ENCODE results near the gene ATAD3B. TPM values are rescaled to one million over a fixed set of nuclear protein-coding genes. Genes with fewer than 3 reads are reported as not detected.

The ATAD3B gene
- total and polyA plus RNA-seq, 2 of the 13 experiments (the other 11 are each of a cell fraction or from before 2014, with no cell fraction given): 9.6 to 31.1 TPM

DNA sequence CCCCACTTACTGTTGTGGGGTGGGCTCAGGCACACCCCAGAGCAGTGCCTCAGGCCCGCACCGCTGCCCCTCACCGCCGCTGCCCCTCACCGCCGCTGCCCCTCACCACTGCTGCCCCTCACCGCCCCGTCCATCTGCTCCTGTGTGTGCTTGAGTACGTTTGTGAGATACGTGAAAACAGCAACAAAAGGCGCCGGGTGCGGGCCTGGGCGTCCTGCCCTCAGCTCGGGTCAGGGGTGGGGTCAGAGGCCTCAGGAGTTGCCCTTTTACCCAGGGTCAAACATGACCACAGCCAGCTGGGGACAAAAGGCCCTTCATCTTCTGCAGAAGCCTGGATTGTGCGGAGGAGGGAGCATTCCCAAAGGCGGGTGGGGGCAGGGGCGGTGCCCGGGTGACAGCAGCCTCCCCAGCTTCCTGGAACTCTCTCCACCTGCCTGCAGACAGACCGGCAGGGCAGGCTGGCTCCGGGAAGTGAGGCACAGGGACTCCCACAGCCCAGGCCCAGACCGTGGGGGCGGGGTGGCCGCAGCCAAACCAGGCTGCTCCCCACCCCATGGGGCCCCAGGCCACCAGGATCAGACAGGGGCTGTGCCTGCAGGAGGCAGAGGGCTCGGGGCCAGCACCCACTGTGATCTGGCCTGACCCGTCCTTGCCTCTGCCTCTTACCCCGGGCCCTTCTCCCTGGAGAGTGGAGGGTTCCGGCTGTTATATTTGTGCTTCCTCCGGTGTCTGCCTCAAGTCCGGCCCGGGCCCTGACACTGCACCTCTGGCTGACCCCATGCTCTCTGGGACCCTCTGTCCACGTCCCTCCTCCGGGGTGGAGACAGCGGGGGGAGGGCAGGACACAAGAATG, 38.4 kb upstream of the ATAD3B start (continued):
- TF ChIP-seq, protein P1, sequence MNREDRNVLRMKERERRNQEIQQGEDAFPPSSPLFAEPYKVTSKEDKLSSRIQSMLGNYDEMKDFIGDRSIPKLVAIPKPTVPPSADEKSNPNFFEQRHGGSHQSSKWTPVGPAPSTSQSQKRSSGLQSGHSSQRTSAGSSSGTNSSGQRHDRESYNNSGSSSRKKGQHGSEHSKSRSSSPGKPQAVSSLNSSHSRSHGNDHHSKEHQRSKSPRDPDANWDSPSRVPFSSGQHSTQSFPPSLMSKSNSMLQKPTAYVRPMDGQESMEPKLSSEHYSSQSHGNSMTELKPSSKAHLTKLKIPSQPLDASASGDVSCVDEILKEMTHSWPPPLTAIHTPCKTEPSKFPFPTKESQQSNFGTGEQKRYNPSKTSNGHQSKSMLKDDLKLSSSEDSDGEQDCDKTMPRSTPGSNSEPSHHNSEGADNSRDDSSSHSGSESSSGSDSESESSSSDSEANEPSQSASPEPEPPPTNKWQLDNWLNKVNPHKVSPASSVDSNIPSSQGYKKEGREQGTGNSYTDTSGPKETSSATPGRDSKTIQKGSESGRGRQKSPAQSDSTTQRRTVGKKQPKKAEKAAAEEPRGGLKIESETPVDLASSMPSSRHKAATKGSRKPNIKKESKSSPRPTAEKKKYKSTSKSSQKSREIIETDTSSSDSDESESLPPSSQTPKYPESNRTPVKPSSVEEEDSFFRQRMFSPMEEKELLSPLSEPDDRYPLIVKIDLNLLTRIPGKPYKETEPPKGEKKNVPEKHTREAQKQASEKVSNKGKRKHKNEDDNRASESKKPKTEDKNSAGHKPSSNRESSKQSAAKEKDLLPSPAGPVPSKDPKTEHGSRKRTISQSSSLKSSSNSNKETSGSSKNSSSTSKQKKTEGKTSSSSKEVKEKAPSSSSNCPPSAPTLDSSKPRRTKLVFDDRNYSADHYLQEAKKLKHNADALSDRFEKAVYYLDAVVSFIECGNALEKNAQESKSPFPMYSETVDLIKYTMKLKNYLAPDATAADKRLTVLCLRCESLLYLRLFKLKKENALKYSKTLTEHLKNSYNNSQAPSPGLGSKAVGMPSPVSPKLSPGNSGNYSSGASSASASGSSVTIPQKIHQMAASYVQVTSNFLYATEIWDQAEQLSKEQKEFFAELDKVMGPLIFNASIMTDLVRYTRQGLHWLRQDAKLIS (CRISPR knock-in tag; IDR thresholded peaks at IDR 0.05): peak; percentile 51; the same call in 1 of the 2 replicates
- TF ChIP-seq ZKSCAN5 (CRISPR knock-in tag; IDR thresholded peaks at IDR 0.05) (no peak), ZNF224 (CRISPR knock-in tag; IDR thresholded peaks at IDR 0.05) (no peak), MEIS2 (CRISPR knock-in tag; IDR thresholded peaks at IDR 0.05) (no peak; the same call in 1 of the 2 replicates), NR2F6 (IDR thresholded peaks at IDR 0.05) (peak; percentile 99), NR2F6 (CRISPR knock-in tag; IDR thresholded peaks at IDR 0.05) (peak; percentile 99), CEBPG (CRISPR knock-in tag; IDR thresholded peaks at IDR 0.05) (peak; percentile 32; the same call in 1 of the 2 replicates), PCBP1 (IDR thresholded peaks at IDR 0.05; ENCODE audit: borderline replicate concordance, low read depth, low read length) (peak; percentile 86; the same call in 1 of the 2 replicates), SOX13 (IDR thresholded peaks at IDR 0.05) (peak; percentile 77), SOX13 (CRISPR knock-in tag; conservative IDR thresholded peaks at IDR 0.05 in 1 of 2, IDR thresholded peaks at IDR 0.05 in 1 of 2) (peak in 1 of 2 experiments; percentile 87; a peak in 2 of 4 replicates), KLF11 (CRISPR knock-in tag; IDR thresholded peaks at IDR 0.05) (0 out of 2 replicates have a peak, but pooled peaks have one; percentile 60), TCF7 (IDR thresholded peaks at IDR 0.05; ENCODE audit: low read depth) (peak; percentile 60)
- TF ChIP-seq, protein P2, sequence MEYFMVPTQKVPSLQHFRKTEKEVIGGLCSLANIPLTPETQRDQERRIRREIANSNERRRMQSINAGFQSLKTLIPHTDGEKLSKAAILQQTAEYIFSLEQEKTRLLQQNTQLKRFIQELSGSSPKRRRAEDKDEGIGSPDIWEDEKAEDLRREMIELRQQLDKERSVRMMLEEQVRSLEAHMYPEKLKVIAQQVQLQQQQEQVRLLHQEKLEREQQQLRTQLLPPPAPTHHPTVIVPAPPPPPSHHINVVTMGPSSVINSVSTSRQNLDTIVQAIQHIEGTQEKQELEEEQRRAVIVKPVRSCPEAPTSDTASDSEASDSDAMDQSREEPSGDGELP (IDR thresholded peaks at IDR 0.05; ENCODE audit: borderline replicate concordance, low read depth): peak; percentile 97
- TF ChIP-seq, protein P3, sequence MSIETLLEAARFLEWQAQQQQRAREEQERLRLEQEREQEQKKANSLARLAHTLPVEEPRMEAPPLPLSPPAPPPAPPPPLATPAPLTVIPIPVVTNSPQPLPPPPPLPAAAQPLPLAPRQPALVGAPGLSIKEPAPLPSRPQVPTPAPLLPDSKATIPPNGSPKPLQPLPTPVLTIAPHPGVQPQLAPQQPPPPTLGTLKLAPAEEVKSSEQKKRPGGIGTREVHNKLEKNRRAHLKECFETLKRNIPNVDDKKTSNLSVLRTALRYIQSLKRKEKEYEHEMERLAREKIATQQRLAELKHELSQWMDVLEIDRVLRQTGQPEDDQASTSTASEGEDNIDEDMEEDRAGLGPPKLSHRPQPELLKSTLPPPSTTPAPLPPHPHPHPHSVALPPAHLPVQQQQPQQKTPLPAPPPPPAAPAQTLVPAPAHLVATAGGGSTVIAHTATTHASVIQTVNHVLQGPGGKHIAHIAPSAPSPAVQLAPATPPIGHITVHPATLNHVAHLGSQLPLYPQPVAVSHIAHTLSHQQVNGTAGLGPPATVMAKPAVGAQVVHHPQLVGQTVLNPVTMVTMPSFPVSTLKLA (IDR thresholded peaks at IDR 0.05): peak; percentile 52
- TF ChIP-seq, protein P4, sequence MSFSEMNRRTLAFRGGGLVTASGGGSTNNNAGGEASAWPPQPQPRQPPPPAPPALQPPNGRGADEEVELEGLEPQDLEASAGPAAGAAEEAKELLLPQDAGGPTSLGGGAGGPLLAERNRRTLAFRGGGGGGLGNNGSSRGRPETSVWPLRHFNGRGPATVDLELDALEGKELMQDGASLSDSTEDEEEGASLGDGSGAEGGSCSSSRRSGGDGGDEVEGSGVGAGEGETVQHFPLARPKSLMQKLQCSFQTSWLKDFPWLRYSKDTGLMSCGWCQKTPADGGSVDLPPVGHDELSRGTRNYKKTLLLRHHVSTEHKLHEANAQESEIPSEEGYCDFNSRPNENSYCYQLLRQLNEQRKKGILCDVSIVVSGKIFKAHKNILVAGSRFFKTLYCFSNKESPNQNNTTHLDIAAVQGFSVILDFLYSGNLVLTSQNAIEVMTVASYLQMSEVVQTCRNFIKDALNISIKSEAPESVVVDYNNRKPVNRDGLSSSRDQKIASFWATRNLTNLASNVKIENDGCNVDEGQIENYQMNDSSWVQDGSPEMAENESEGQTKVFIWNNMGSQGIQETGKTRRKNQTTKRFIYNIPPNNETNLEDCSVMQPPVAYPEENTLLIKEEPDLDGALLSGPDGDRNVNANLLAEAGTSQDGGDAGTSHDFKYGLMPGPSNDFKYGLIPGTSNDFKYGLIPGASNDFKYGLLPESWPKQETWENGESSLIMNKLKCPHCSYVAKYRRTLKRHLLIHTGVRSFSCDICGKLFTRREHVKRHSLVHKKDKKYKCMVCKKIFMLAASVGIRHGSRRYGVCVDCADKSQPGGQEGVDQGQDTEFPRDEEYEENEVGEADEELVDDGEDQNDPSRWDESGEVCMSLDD (CRISPR knock-in tag; IDR thresholded peaks at IDR 0.05; ENCODE audit: borderline replicate concordance): peak; percentile 85; the same call in 1 of the 2 replicates
- TF ChIP-seq, protein P5, sequence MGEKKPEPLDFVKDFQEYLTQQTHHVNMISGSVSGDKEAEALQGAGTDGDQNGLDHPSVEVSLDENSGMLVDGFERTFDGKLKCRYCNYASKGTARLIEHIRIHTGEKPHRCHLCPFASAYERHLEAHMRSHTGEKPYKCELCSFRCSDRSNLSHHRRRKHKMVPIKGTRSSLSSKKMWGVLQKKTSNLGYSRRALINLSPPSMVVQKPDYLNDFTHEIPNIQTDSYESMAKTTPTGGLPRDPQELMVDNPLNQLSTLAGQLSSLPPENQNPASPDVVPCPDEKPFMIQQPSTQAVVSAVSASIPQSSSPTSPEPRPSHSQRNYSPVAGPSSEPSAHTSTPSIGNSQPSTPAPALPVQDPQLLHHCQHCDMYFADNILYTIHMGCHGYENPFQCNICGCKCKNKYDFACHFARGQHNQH (CRISPR knock-in tag; IDR thresholded peaks at IDR 0.05): peak; percentile 98
